Activated naive CD4-positive, alpha-beta T cell treated with anti-CD3 and anti-CD28 coated beads, Interleukin-2, amount 50 U/mL, for 24 hours (primary cell): ENCODE data around the gene IFNGR1.
"Not testable (repeated sequence)": the region's sequence is repeated elsewhere in the genome, so short reads cannot be mapped to it uniquely, and the experiment has no call there.

Source experiments
- H3K27ac Mint-ChIP-seq: one replicate; pipeline ENCODE4 v1.8.0; 2021; ENCODE audit warnings: mild to moderate bottlenecking, mixed read lengths
- H3K27me3 Mint-ChIP-seq: one replicate; pipeline ENCODE4 v1.8.0; 2021; ENCODE audit warnings: mixed read lengths
- H3K36me3 Mint-ChIP-seq: one replicate; pipeline ENCODE4 v1.8.0; 2021; ENCODE audit warnings: mixed read lengths
- H3K4me1 Mint-ChIP-seq: one replicate; pipeline ENCODE4 v1.8.0; 2021; ENCODE audit warnings: mixed read lengths
- H3K4me3 Mint-ChIP-seq: one replicate; pipeline ENCODE4 v1.8.0; 2021; ENCODE audit warnings: mild to moderate bottlenecking, mixed read lengths
- H3K9me3 Mint-ChIP-seq: one replicate; pipeline ENCODE4 v1.8.0; 2021; ENCODE audit warnings: mixed read lengths

IFNGR1 gene

GRCh38 chr6:137207457-137207856, 11.7 kb downstream of the IFNGR1 start:
- not testable (repeated sequence) for H3K9me3 Mint-ChIP-seq, H3K27me3 Mint-ChIP-seq, H3K4me3 Mint-ChIP-seq
- H3K4me1 Mint-ChIP-seq: peaks cover 33% of the 10 kb centered on the region
- H3K27ac Mint-ChIP-seq: peak overlapping the region; percentile 63
- peaks cover 33% of the 10 kb centered on the region for H3K36me3 Mint-ChIP-seq

- Mint-ChIP-seq H3K27me3 (no peaks in the 10 kb centered on the region), H3K4me1 (peaks cover 29% of the 10 kb centered on the region), H3K4me3 (no peak overlapping the region), H3K36me3 (peaks cover 33% of the 10 kb centered on the region), H3K27ac (no peak overlapping the region), H3K9me3 (peaks cover 5% of the 10 kb centered on the region)
Observed at GRCh38 chr6:137206577-137206976, 12.6 kb downstream of the IFNGR1 start.

GRCh38 chr6:137203256-137203655, 15.9 kb downstream of the IFNGR1 start:
- H3K36me3 Mint-ChIP-seq: peaks cover 28% of the 10 kb centered on the region
- no peak overlapping the region for H3K4me3 Mint-ChIP-seq
- no peaks in the 10 kb centered on the region for H3K27me3 Mint-ChIP-seq
- peaks cover 10% of the 10 kb centered on the region for H3K4me1 Mint-ChIP-seq
- H3K27ac Mint-ChIP-seq: no peak overlapping the region
- H3K9me3 Mint-ChIP-seq: peaks cover 5% of the 10 kb centered on the region

GRCh38 chr6:137202078-137202477, 17.1 kb downstream of the IFNGR1 start:
- H3K9me3 Mint-ChIP-seq: no peaks in the 10 kb centered on the region
- no peak overlapping the region for H3K27ac Mint-ChIP-seq
- peaks cover 26% of the 10 kb centered on the region for H3K36me3 Mint-ChIP-seq
- peaks cover 5% of the 10 kb centered on the region for H3K4me1 Mint-ChIP-seq
- no peaks in the 10 kb centered on the region for H3K27me3 Mint-ChIP-seq
- no peak overlapping the region for H3K4me3 Mint-ChIP-seq

GRCh38 chr6:137201006-137201405, 18.2 kb downstream of the IFNGR1 start:
- Mint-ChIP-seq H3K27me3 (no peaks in the 10 kb centered on the region), H3K27ac (no peak overlapping the region), H3K9me3 (no peaks in the 10 kb centered on the region), H3K4me3 (no peak overlapping the region), H3K4me1 (peaks cover 14% of the 10 kb centered on the region), H3K36me3 (peaks cover 23% of the 10 kb centered on the region)

GRCh38 chr6:137200288-137200687, 18.9 kb downstream of the IFNGR1 start:
- Mint-ChIP-seq H3K9me3 (no peaks in the 10 kb centered on the region), H3K36me3 (peaks cover 20% of the 10 kb centered on the region), H3K27me3 (no peaks in the 10 kb centered on the region), H3K4me3 (no peak overlapping the region), H3K27ac (no peak overlapping the region), H3K4me1 (peaks cover 13% of the 10 kb centered on the region)

GRCh38 chr6:137197684-137198645, 21.2 kb downstream of the IFNGR1 start:
- Mint-ChIP-seq H3K27ac (no peak overlapping the region), H3K9me3 (no peaks in the 10 kb centered on the region), H3K36me3 (peaks cover 10% of the 10 kb centered on the region), H3K27me3 (no peaks in the 10 kb centered on the region), H3K4me3 (no peak overlapping the region), H3K4me1 (peaks cover 12% of the 10 kb centered on the region)

- Mint-ChIP-seq H3K27me3 (peaks cover 1% of the 10 kb centered on the region), H3K4me3 (no peak overlapping the region), H3K4me1 (peaks cover 12% of the 10 kb centered on the region), H3K27ac (no peak overlapping the region), H3K9me3 (no peaks in the 10 kb centered on the region), H3K36me3 (peaks cover 9% of the 10 kb centered on the region)
Observed at GRCh38 chr6:137193256-137194070, 25.7 kb downstream of the IFNGR1 start.

- H3K4me1 Mint-ChIP-seq: peaks cover 12% of the 10 kb centered on the region
- no peak overlapping the region for H3K27ac Mint-ChIP-seq
- H3K27me3 Mint-ChIP-seq: peaks cover 1% of the 10 kb centered on the region
- H3K36me3 Mint-ChIP-seq: peaks cover 3% of the 10 kb centered on the region
- no peaks in the 10 kb centered on the region for H3K9me3 Mint-ChIP-seq
- no peak overlapping the region for H3K4me3 Mint-ChIP-seq
Observed at GRCh38 chr6:137192821-137193220, 26.4 kb downstream of the IFNGR1 start.

- Mint-ChIP-seq H3K27me3 (peaks cover 1% of the 10 kb centered on the region), H3K27ac (no peak overlapping the region), H3K9me3 (peaks cover 3% of the 10 kb centered on the region), H3K4me3 (no peak overlapping the region), H3K4me1 (peaks cover 7% of the 10 kb centered on the region), H3K36me3 (peaks cover 3% of the 10 kb centered on the region)
Observed at GRCh38 chr6:137191670-137192069, 27.5 kb downstream of the IFNGR1 start.

GRCh38 chr6:137191236-137191635, 27.9 kb downstream of the IFNGR1 start:
- H3K27ac Mint-ChIP-seq: no peak overlapping the region
- peaks cover 4% of the 10 kb centered on the region for H3K9me3 Mint-ChIP-seq
- H3K36me3 Mint-ChIP-seq: peaks cover 5% of the 10 kb centered on the region
- H3K27me3 Mint-ChIP-seq: peaks cover 3% of the 10 kb centered on the region
- peaks cover 4% of the 10 kb centered on the region for H3K4me1 Mint-ChIP-seq
- no peak overlapping the region for H3K4me3 Mint-ChIP-seq

- H3K4me1 Mint-ChIP-seq: no peaks in the 10 kb centered on the region
- H3K27ac Mint-ChIP-seq: no peak overlapping the region
- H3K9me3 Mint-ChIP-seq: peaks cover 6% of the 10 kb centered on the region
- H3K27me3 Mint-ChIP-seq: peaks cover 3% of the 10 kb centered on the region
- H3K4me3 Mint-ChIP-seq: no peak overlapping the region
- H3K36me3 Mint-ChIP-seq: peaks cover 4% of the 10 kb centered on the region
Observed at GRCh38 chr6:137190583-137191094, 28.5 kb downstream of the IFNGR1 start.

- Mint-ChIP-seq H3K27me3 (peaks cover 3% of the 10 kb centered on the region), H3K4me3 (no peak overlapping the region), H3K9me3 (peaks cover 8% of the 10 kb centered on the region), H3K27ac (no peak overlapping the region), H3K36me3 (peaks cover 8% of the 10 kb centered on the region), H3K4me1 (no peaks in the 10 kb centered on the region)
Observed at GRCh38 chr6:137188855-137189254, 30.3 kb downstream of the IFNGR1 start.

- no peaks in the 10 kb centered on the region for H3K4me1 Mint-ChIP-seq
- H3K27me3 Mint-ChIP-seq: peaks cover 2% of the 10 kb centered on the region
- H3K36me3 Mint-ChIP-seq: peaks cover 11% of the 10 kb centered on the region
- no peak overlapping the region for H3K4me3 Mint-ChIP-seq
- peaks cover 8% of the 10 kb centered on the region for H3K9me3 Mint-ChIP-seq
- H3K27ac Mint-ChIP-seq: no peak overlapping the region
Observed at GRCh38 chr6:137185290-137185689, 33.9 kb downstream of the IFNGR1 start.

- H3K36me3 Mint-ChIP-seq: peaks cover 11% of the 10 kb centered on the region
- no peak overlapping the region for H3K4me3 Mint-ChIP-seq
- H3K9me3 Mint-ChIP-seq: peaks cover 8% of the 10 kb centered on the region
- H3K4me1 Mint-ChIP-seq: no peaks in the 10 kb centered on the region
- no peak overlapping the region for H3K27ac Mint-ChIP-seq
- H3K27me3 Mint-ChIP-seq: peaks cover 2% of the 10 kb centered on the region
Observed at GRCh38 chr6:137182654-137183073, 36.5 kb downstream of the IFNGR1 start.
